HG02763 (cell line): ENCODE results near the gene KCNG2.

Experiments
- ATAC-seq: cut with Tn5 transposase; IDR thresholded peaks from one replicate; pipeline ENCODE4 v1.9.1; 2021; ENCODE audit warnings: mild to moderate bottlenecking, moderate library complexity; ENCODE audit not compliant: unreplicated experiment

The KCNG2 gene

DNA sequence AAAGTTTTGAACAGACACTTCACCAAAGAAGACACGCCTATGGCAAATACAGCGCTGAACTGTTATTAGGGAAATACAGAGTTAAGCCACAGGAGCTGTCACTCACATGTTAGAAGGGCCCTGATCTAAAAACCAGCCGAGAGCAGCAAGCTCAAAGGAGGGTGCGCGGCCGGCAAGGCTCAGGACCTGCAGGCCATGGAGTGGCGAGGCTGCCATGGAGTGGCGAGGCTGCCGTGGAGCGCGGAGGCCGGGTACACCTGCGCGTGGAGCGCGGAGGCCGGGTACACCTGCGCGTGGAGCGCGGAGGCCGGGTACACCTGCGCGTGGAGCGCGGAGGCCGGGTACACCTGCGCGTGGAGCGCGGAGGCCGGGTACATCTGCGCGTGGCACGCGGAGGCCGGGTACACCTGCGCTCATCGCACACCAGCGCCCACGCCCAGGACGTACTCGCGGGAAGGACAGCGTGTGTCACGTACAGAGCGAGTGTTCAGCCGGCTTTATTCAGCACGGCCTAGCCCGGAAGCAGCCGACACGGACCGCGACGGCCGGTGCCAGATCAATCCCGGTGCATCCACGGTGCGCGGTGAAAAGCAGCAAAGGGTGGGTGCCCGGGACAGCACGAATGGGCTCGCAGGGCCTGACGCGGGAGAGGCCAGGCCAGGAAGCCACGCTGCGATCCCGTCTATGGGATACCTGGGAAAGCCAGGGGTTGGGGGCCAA, 84.9 kb downstream of the KCNG2 start:
- no peak for ATAC-seq

DNA sequence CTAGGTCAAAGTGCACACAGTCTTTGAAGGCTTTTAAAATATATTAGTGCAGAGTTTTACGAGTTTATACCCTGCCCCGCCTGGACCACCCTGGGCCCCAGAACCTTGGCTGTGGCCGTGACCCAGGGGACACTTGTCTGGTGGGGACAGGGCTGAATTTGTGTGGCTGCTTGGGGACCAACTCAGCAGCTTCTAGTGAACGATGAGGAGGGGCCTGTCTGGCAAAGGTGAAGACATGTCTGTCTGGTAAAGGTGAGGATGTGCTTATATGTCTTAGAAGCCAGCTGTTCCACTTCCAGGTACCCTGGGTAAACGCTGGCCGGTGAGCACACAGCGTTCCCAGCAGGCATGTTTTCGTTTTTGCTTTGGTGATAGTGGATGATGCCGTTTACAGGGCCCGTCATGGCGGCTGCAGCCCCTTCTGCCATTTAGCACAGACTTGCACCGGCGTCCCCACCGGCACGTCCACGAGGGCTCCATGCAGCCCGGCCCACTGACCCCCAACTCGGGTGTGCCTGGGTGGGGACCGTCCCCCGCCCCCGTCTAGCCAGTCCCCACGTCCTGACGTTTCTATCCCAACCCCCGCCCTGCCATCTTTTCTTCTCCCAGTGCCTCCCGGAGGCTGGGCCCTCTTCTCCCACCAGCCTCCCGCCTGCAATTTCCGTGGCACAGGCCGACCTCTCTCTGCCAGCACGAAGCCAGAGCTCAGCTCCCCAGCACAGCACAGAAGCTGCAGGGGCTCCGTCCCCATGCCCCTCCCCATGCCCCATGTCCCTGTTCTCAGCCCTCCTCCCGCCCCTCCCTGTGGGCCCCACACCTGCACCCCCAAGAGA, 85.9 kb downstream of the KCNG2 start:
- no peak for ATAC-seq

DNA sequence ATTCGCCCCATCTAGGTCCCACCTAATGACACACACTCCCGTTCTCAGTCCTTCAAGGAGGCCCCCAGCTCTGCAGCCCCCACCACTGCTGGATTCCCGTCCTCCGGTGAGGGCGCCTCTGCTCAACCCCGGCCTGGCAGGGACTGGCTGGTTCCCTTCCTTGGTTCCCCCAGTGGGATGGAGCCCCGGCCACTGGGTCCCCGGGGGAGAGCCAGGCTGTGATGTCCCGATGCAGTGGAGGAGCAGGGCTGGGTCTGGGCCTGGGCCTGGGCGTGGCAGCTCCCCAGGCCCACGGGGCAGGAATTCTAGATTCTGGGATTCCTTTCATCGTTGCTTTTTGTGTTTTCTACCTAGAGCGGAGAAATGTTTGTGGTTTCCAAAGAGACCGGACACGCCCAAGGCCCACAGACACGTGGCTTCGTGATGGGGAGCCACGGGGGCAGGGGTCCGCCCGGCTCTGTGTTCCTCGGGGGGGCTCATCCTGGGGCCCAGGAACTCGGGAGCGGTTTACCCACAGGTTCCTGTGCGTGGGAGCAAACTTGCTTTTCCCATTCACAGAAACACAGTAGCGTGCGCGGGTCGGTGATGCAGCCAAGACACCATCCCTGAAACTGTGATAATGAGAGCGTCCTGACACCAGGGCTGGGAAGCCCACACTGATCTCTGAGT, 86.7 kb downstream of the KCNG2 start:
- ATAC-seq = no peak

DNA sequence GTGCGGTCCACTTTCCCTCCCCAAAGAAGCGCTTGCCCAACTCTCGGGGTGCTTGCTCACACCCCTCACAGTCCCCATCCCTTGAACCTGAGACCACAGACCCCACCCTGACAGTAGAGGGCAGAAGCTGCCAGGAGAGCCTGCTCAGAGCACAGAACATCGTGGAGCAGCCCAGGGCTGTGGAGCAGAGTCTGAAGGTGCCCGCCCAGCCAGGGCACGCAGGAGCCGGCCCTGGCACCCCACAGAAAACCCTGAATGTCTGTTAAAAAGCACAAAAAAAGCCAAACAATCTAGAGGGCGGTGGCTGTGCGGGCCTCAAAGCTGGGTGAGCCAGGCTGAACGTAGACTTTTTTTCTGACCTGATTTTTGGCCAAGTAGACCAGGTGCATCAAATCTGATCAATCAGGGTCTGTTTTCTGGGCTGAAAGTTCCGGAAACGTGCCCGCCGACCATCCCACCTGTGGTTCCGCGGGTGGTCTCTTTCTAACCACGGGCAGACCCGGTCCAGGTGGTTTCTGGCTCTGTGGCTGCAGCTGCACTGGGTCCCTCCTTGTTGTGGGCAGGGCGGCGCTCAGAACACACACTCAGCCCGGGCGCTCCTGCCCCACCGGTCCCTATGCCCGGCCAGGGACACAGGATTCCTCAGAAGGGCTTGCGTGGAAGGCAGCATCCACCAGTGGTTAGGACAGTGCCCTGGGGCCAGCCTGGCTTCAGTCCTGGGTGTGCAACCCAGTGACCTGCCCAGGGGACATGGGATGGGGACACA, 87.4 kb downstream of the KCNG2 start:
- ATAC-seq = no peak

DNA sequence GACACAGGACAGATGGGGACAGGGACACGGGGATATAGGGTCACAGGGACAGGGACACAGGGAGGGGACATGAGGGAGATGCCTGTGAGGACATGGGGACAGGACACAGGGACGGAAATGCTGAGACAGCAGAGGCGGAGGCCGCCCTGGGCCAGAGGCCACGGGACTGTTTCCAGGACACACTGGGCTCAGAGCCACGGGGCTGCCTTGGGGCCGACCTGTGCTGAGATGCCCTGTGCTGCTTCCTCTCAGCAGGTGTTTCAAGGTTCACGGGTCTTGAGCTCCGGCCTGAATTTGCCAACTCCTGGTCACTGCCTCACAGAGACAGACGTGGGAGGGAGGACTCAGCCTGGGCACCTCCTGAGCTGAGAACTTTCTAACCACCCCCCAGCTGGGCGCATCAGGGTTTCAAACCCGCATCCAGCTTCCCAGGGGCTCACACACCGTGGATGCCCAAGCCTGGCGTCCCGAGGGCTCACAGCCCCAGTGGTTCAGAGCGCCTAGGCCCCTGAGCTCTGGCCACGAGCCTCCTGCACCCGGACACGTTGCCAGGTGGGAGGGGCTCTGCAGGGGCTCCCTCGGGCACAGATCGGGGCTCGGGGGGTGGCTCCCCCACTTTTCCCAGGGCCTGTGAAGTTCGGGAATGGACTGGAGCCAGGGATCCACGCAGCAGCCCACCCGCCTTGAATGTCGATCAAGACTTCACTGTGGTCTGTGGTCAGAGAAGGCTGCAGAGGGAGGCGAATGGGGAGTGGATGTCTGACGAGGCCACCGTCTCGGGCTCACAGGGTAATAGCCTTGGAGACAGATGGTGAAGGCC, 89.7 kb downstream of the KCNG2 start:
- ATAC-seq = no peak

DNA sequence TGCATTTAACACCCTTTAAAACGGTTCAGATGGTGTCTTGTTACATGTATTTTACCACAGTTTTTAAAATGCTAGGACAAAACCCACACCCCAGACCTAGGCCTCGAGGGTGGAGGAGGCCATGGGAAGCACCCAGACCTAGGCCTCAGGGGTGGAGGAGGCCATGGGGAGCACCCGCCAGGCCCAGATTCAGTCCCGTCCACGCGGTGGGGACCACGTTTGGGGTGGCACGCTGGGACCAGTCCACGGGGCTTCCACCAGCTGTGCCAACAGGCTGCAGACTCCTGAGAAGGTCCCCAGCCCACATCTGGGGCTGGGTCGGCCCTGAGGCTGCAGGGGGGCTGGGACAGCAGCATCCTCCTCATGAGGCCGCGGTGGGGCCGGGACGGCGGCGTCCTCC, 90.3 kb downstream of the KCNG2 start:
- ATAC-seq = no peak

DNA sequence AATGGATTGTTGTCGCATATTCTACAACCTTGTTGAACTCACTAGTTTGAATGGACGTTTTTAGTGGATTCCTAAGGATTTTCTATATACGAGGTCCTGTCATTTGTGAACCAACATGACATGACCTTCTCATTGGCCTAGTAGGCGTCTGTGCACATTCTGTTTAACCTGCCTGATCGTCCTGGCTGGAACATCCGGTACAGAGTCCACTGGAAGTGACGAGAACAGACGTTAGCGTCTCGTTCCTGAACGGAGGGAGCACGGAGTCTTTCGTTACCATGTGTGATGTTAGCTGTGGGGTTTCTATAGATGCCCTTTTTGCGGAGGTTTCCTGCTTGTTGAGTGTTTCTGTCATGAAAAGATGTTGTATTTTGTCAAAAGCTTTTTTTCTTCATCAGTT, 91.8 kb downstream of the KCNG2 start:
- ATAC-seq = no peak

DNA sequence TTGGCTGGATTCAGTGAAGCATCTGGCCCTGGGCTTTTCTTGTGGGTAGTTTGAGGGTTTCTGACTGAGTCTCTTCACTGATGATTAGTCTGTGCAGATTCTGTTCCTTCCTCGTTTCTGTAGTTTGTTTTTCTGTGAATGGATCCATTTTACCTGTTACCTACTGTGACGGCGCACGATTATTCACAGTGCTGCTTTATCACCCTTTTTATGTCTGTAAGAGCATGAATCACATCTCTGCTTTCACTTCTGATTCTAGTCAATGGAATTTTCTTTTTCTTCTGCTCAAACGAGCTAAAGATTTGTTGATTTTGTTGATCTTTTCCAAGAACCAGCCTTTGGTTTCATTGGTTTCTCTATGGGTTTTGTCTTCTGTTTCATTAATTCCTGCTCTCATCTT, 92.9 kb downstream of the KCNG2 start:
- ATAC-seq = no peak

DNA sequence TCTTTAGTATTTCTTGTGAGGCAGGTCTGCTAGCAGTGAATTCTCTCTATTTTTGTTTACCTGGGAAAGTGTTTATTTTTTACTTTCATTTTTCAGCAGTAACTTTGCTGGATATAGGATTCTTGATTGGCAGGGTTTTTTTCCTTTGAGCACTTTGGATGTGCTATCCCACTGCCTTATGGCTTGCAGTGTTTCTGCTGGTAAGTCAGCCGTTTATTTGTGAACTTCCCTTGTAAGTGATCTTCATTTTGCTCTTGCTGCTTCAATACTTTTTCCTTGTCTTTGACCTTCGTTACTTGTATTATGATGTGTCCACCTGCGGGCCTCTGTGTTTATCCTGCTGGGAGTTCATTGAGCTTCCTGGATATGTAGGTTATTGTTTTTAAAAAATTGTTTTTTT, 99.0 kb downstream of the KCNG2 start:
- no peak for ATAC-seq

DNA sequence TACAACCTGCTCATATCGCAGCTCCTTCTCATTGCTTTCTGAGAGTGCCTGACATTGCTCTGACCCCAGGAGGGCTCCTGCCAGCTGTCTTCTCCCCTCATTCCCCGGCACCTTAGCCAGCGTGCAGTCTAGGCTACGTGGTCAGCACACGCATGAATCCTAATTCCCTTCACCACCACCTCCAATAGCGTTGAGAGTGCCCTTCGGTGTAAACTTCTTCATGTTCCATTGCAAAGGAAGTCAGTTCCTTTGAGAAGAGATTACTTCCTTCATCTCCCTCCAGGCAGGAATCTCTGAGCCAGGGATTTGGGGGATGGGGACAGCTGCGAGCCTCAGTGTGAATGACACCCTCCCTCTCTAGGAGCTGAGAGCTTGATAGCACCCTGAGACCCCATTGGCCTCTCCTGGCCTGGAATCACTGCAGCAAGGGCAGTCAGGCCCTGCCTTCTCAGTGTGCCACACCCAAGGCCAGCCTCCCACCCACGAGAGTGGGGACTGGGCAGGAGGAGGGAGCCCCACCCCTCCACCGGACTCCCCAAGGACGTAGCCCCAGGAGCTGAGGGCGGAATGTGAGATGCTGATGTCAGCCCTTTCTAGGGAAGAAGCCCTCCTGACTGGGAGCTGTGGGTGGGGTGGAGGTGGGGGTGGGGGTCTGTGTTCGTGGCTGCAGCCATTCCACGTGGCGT, 100.3 kb downstream of the KCNG2 start:
- no peak for ATAC-seq

DNA sequence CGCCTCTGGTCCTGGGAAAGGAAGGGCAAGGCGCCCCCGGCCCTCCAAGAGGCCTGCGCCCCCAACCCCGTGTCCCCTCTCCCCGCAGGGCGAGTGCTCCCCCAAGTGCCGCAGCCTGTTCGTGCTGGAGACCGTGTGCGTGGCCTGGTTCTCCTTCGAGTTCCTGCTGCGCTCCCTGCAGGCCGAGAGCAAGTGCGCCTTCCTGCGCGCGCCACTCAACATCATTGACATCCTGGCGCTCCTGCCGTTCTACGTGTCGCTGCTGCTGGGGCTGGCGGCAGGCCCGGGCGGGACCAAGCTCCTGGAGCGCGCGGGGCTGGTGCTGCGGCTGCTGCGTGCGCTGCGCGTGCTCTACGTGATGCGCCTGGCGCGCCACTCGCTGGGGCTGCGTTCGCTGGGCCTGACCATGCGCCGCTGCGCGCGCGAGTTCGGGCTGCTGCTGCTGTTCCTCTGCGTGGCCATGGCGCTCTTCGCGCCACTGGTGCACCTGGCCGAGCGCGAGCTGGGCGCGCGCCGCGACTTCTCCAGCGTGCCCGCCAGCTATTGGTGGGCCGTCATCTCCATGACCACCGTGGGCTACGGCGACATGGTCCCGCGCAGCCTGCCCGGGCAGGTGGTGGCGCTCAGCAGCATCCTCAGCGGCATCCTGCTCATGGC, 101.3 kb downstream of the KCNG2 start:
- ATAC-seq = no peak

DNA sequence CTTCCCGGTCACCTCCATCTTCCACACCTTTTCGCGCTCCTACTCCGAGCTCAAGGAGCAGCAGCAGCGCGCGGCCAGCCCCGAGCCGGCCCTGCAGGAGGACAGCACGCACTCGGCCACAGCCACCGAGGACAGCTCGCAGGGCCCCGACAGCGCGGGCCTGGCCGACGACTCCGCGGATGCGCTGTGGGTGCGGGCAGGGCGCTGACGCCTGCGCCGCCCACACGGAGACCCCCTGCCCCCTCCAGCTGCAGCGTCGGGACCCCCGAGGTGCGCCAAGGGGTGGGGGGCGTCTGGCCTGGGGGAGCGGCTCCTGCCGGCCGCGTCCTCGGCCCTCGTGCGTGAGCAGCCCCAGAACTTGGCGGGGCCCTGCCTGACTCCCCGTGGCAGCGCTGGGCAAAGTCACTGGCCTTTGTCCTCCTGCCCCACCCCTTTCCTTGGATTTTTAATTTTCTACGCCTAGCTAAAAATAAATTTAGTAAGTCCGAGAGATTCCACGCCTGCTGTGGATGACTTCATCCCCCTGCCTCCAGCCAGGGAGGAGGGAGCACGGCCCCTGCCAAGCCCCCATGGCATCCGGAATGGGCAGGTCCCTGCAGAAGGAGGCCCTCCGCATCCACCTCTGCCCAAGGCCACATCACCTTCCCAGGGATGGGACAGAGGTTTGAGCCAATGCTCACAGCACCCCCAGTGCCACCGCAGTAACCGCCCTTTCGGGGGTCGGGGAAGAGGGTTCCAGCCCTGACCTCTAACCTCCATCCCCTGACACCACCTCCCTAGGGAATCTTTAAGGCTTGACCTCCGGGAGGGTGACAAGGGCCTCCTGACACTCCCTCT, 102.1 kb downstream of the KCNG2 start:
- no peak for ATAC-seq

DNA sequence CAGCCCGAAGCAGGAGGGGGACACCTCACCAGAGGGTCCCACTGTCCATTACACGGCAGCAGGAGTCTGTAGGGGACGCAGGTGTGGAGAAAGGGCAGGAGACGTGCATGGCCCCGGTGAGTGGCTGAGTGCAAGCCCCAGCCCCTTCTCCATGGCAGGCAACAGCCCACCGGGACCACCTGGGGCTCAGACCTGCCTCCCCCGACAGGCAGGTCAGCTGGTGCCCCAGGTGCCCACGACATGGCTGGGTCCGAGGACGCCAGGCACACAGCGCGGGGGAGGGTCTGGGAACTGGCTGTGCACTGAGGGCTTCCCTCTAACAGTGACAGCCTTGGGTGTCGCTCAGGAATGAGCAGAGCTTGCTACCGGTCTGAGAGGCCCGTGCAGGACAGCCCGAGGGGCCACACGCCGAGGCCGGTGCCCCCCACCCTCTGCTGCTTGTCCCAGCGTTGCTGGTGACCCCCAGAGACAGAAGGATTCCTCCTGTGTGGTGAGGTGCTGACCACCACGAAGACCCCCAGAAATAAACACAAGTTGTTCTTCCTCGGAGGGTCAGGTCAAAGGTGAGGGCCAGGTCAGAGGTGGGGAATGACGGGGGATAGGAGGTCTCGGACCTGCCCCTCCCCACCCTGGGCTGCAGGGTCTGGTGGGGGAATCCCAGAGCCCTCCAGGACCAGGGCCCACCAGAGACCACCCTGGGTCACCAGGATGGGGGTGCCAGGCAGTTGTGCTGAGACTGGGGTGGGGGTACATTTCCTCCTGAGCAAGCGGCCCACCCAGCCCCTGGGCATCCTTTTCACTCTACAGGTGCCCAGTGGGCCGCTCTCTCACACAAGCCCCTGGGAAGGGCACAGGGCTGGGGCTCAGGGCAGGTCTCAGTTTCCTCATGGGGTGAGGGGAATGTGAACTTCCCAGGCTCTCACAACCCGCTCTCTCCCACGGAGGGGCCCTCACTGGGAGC, 103.2 kb downstream of the KCNG2 start:
- no peak for ATAC-seq

DNA sequence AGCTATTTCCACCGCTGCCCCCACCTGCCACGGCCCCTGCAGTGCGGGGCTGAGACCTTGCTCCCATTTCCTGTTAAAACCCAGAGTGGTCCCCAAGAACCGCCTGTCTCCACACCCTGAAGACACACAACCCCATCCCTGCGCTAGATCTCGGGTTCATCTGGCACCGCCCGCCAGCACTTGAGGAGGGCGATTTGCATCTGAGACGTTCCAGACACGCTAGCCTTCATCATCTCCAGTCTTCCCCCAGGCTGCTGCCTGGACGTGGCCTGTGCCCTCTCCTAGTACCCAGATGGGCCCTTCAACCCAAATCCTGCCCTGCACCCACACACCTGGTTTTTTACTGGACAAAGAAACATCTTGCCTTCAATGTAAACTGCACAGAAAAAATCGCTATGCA, 103.9 kb downstream of the KCNG2 start:
- ATAC-seq = no peak

DNA sequence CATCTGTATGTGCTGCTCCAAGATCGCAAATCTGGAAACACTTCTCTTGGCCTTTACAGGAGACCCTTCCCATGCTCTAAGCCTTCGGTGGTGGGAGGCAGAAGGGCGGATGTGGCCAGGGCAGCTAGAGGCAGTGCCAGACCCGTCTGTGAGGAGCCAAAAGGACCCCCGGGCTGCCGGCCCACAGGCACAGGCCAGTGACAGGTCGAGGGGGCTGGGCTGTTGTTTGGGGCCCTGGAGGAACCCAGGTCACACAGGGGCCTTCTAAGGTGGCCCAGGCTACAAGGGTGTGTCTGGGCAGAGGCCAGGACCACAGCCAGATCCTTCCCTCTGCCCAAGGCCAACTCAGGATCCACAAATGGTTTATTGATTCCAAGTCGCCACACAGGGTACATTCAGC, 104.3 kb downstream of the KCNG2 start:
- ATAC-seq = no peak

DNA sequence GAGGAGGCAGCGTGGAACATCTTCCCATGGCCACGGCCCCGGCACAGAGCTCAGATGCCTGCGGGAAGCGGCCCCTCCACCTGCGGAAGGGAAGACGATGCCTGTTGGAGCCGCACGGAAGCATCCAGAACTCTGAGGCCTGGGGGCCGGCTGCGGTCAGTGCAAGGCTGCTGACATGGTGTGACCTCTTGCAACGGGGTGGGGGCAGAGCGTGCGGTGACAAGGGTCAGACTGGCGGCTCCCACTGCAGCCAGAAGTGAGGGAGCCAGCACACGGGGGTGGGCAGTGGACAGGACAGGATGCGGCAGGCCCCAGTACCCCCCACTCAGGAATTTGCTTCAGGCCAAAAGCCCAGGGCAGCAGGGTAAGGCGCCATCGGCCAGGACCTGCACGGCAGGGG, 104.9 kb downstream of the KCNG2 start:
- ATAC-seq = no peak

DNA sequence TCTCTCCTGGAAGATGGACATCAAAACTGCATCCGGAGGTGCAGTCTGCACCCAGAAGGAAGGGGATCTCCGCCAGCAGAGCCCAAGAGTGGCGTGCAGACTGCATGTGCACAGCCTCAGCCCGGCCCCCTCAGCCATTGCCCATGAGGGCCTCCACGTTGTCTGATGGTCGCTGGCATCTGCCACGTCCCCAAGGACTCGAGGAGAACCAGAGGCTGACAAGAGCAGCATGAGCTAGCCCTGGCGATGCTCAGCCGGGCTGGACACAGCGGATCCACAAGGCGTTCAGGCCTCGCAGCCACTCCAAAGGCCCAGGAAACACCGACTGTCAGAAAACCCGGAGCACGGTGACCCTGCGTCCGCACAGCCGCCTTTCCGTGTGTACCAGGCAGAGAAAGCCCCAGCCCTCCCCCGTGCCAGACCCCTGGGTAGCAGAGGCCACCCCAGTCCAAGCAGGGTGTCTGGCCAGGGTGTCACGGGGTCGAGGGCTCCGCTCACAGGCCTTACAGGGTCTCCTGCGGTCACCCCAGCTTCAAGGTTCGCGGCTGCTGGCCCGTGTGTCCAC, 105.4 kb downstream of the KCNG2 start:
- no peak for ATAC-seq
